ENCODE measurements around the gene SWSAP1. TPM values are rescaled to one million over a fixed set of nuclear protein-coding genes. Genes with fewer than 3 reads are reported as not detected.

Gene SWSAP1
- total and polyA plus RNA-seq, 9 of the 15 experiments (the other 6 are each of a cell fraction or from before 2014, with no cell fraction given) = 0.18 to 2.8 (median 1.7) TPM

GRCh38 chr19:11345122-11345803 is 29.2 kb upstream of the SWSAP1 start:
- no peak for ATAC-seq
- Histone ChIP-seq H3K79me2 (ENCODE audit: control insufficient read depth, insufficient read depth, low read length) (no peaks in the 10 kb centered on the region), H3K4me3 (peak overlapping the region; percentile 61), H3K4me2 (ENCODE audit: insufficient read depth, low read length) (peak overlapping the region; percentile 93), H3K9me1 (ENCODE audit: control insufficient read depth, insufficient read depth, low read length) (peaks cover 2% of the 10 kb centered on the region), H3K9me3 (replicated peaks; ENCODE audit: control insufficient read depth, insufficient read depth, low read depth, low read length) (peaks cover 8% of the 10 kb centered on the region; the same call in 1 of the 2 replicates), H3K9ac (ENCODE audit: insufficient read depth in 1 of 2, low read depth in 2 of 2, low read length in 2 of 2) (peak overlapping the region; percentile 72 to 80; a peak in 3 of 4 replicates), H4K20me1 (replicated peaks; ENCODE audit: control insufficient read depth, insufficient read depth, low read length) (no peaks in the 10 kb centered on the region), H2AFZ (ENCODE audit: low read depth, low read length) (0 out of 2 replicates have a peak overlapping the region, but pooled peaks have one; percentile 42), H3K27ac (ENCODE audit: extremely low read depth, low read depth, low read length) (no peak overlapping the region; the same call in 1 of the 3 replicates), H3K27me3 (ENCODE audit: control insufficient read depth in 2 of 2, insufficient read depth in 2 of 2, low read length in 2 of 2) (no peaks in the 10 kb centered on the region), H3K4me1 (replicated peaks in 1 of 2; ENCODE audit: control insufficient read depth in 2 of 2, insufficient read depth in 2 of 2, low read length in 2 of 2) (peaks cover 20 to 29% of the 10 kb centered on the region in 2 experiments; a peak in 4 of 5 replicates), H3K36me3 (ENCODE audit: control insufficient read depth, insufficient read depth, low read length) (no peaks in the 10 kb centered on the region)
- POLR2A ChIA-PET = interaction anchor here (1.3 to 1.4 kb wide), 2 partner anchors 9 to 23 kb away, joined by 3 to 4 read pairs; no protein-coding TSS in a partner anchor
- 46% methylated on average over 13 of the region's 15 CpGs for WGBS (ENCODE audit: insufficient coverage, low coverage, missing lambda C conversion rate)
- in situ Hi-C loops (cut with MboI) = no loop called here
- CTCF ChIA-PET (ENCODE audit: low intra/inter-chr PET ratio) = no interaction called here
- no peak for DNase-seq (ENCODE audit: extremely low read depth in 1 of 4, low spot score in 3 of 4)
- TF ChIP-seq KAT7 (CRISPR knock-in tag; IDR thresholded peaks at IDR 0.05; ENCODE audit: borderline replicate concordance) (0 out of 2 replicates have a peak, but pooled peaks have one; percentile 20), ADNP (tag; IDR thresholded peaks at IDR 0.05) (peak; percentile 52; the same call in 1 of the 2 replicates), NBN (IDR thresholded peaks at IDR 0.05; ENCODE audit: low read depth) (no peak)
- TF ChIP-seq, protein P1, sequence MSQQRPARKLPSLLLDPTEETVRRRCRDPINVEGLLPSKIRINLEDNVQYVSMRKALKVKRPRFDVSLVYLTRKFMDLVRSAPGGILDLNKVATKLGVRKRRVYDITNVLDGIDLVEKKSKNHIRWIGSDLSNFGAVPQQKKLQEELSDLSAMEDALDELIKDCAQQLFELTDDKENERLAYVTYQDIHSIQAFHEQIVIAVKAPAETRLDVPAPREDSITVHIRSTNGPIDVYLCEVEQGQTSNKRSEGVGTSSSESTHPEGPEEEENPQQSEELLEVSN (IDR thresholded peaks at IDR 0.05; ENCODE audit: borderline replicate concordance in 1 of 2, extremely low read depth in 1 of 2, insufficient read depth in 1 of 2, insufficient read length in 1 of 2, low read depth in 1 of 2, low read length in 1 of 2, poor library complexity in 1 of 2, severe bottlenecking in 1 of 2) = peak in 1 of 2 experiments; percentile 29
- TF ChIP-seq, protein P2, sequence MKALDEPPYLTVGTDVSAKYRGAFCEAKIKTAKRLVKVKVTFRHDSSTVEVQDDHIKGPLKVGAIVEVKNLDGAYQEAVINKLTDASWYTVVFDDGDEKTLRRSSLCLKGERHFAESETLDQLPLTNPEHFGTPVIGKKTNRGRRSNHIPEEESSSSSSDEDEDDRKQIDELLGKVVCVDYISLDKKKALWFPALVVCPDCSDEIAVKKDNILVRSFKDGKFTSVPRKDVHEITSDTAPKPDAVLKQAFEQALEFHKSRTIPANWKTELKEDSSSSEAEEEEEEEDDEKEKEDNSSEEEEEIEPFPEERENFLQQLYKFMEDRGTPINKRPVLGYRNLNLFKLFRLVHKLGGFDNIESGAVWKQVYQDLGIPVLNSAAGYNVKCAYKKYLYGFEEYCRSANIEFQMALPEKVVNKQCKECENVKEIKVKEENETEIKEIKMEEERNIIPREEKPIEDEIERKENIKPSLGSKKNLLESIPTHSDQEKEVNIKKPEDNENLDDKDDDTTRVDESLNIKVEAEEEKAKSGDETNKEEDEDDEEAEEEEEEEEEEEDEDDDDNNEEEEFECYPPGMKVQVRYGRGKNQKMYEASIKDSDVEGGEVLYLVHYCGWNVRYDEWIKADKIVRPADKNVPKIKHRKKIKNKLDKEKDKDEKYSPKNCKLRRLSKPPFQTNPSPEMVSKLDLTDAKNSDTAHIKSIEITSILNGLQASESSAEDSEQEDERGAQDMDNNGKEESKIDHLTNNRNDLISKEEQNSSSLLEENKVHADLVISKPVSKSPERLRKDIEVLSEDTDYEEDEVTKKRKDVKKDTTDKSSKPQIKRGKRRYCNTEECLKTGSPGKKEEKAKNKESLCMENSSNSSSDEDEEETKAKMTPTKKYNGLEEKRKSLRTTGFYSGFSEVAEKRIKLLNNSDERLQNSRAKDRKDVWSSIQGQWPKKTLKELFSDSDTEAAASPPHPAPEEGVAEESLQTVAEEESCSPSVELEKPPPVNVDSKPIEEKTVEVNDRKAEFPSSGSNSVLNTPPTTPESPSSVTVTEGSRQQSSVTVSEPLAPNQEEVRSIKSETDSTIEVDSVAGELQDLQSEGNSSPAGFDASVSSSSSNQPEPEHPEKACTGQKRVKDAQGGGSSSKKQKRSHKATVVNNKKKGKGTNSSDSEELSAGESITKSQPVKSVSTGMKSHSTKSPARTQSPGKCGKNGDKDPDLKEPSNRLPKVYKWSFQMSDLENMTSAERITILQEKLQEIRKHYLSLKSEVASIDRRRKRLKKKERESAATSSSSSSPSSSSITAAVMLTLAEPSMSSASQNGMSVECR (CRISPR knock-in tag; IDR thresholded peaks at IDR 0.05) = 0 out of 2 replicates have a peak, but pooled peaks have one; percentile 31
- BruUV-seq (replicated peaks) = no TSS peak
- intact Hi-C loops (cut with micrococcal nuclease) = no loop called here
- peak; percentile 73 for FAIRE-seq
